ENCODE measurements around the gene CACNG1.

Gene CACNG1

GRCh38 chr17:67071595-67071994 is 27.2 kb downstream of the CACNG1 start:
- Histone ChIP-seq H3K9ac (ENCODE audit: low read length) (no peak overlapping the region), H2BK15ac (ENCODE audit: low read depth, poor library complexity, severe bottlenecking) (no peak overlapping the region), H3K4me2 (ENCODE audit: low read length, poor library complexity, severe bottlenecking) (no peak overlapping the region), H3K14ac (ENCODE audit: low read length in 2 of 2) (no peak overlapping the region), H3K23ac (ENCODE audit: low read length in 2 of 2) (no peak overlapping the region), H4K8ac (ENCODE audit: low read length) (no peak overlapping the region), H2BK120ac (ENCODE audit: low read depth, low read length) (no peak overlapping the region), H3K18ac (ENCODE audit: low read depth in 1 of 2, low read length in 2 of 2) (no peak overlapping the region), H3K9me3 (ENCODE audit: control insufficient read depth, low read length) (no peaks in the 10 kb centered on the region), H3K36me3 (ENCODE audit: control insufficient read depth in 1 of 2, insufficient read depth in 2 of 2, low read depth in 1 of 2, low read length in 2 of 2) (peaks cover 5 to 33% of the 10 kb centered on the region in 2 experiments), H2AFZ (ENCODE audit: low read depth, low read length) (no peak overlapping the region), H2BK12ac (ENCODE audit: low read length in 2 of 2) (no peak overlapping the region), H3K4me3 (ENCODE audit: insufficient read depth in 1 of 2, low read depth in 1 of 2, low read length in 2 of 2) (no peak overlapping the region), H2AK5ac (ENCODE audit: low read length, severe bottlenecking) (no peak overlapping the region), H3K79me1 (replicated peaks; ENCODE audit: low read length, poor library complexity, severe bottlenecking) (peaks cover 10% of the 10 kb centered on the region), H3K27me3 (ENCODE audit: control insufficient read depth in 1 of 2, insufficient read depth in 1 of 2, low read length in 2 of 2) (no peaks in the 10 kb centered on the region), H3K4ac (ENCODE audit: low read depth in 1 of 2, low read length in 2 of 2) (no peak overlapping the region), H4K91ac (ENCODE audit: low read length) (no peak overlapping the region), H3K4me1 (ENCODE audit: control insufficient read depth, insufficient read depth, low read depth, low read length) (no peaks in the 10 kb centered on the region), H3K27ac (ENCODE audit: low read length, poor library complexity, severe bottlenecking) (no peak overlapping the region), H2BK5ac (ENCODE audit: low read depth, low read length, poor library complexity, severe bottlenecking) (no peak overlapping the region)
- no peak for DNase-seq

DNA sequence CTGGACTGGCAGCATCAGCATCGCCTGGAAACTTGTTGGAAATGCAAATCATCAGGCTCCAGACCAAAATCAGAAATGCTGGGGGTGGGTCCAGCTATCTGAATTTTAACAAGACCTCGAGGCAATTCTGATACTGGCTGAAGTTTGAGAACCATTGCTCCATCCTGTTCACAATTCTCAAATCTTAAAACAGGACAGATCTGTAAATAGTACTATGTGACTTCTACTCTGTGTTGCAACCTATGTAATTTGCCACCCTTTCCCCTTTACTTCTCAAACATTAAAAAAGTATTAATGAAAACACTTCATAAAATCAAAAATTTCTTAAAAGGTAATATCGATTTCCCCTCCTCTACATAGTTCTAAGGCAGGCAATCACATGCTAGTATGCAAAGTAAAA is 28.5 kb downstream of the CACNG1 start:
- no peak overlapping the region for H2BK120ac ChIP-seq (ENCODE audit: low read depth, low read length)
- H2AFZ ChIP-seq (ENCODE audit: low read depth, low read length) = no peak overlapping the region
- H3K4me3 ChIP-seq (ENCODE audit: insufficient read depth in 1 of 2, low read depth in 1 of 2, low read length in 2 of 2) = no peak overlapping the region
- H3K79me1 ChIP-seq (replicated peaks; ENCODE audit: low read length, poor library complexity, severe bottlenecking) = peaks cover 10% of the 10 kb centered on the region
- 90% methylated on average over 2 of the region's 3 CpGs for WGBS
- DNase-seq = no peak
- no peak overlapping the region for H2BK12ac ChIP-seq (ENCODE audit: low read length in 2 of 2)
- H3K14ac ChIP-seq (ENCODE audit: low read length in 2 of 2) = no peak overlapping the region
- H3K27me3 ChIP-seq (ENCODE audit: control insufficient read depth in 1 of 2, insufficient read depth in 1 of 2, low read length in 2 of 2) = no peaks in the 10 kb centered on the region
- no peak overlapping the region for H3K4ac ChIP-seq (ENCODE audit: low read depth in 1 of 2, low read length in 2 of 2)
- H4K8ac ChIP-seq (ENCODE audit: low read length) = no peak overlapping the region
- H3K9me3 ChIP-seq (ENCODE audit: control insufficient read depth, low read length) = no peaks in the 10 kb centered on the region
- H3K23ac ChIP-seq (ENCODE audit: low read length in 2 of 2) = no peak overlapping the region
- H2BK5ac ChIP-seq (ENCODE audit: low read depth, low read length, poor library complexity, severe bottlenecking) = no peak overlapping the region
- H3K18ac ChIP-seq (ENCODE audit: low read depth in 1 of 2, low read length in 2 of 2) = no peak overlapping the region
- no peak overlapping the region for H2BK15ac ChIP-seq (ENCODE audit: low read depth, poor library complexity, severe bottlenecking)
- H3K36me3 ChIP-seq (ENCODE audit: control insufficient read depth in 1 of 2, insufficient read depth in 2 of 2, low read depth in 1 of 2, low read length in 2 of 2) = peaks cover 5 to 38% of the 10 kb centered on the region in 2 experiments
- no peak overlapping the region for H3K4me2 ChIP-seq (ENCODE audit: low read length, poor library complexity, severe bottlenecking)
- H3K4me1 ChIP-seq (ENCODE audit: control insufficient read depth, insufficient read depth, low read depth, low read length) = no peaks in the 10 kb centered on the region
- no peak overlapping the region for H4K91ac ChIP-seq (ENCODE audit: low read length)
- H3K27ac ChIP-seq (ENCODE audit: low read length, poor library complexity, severe bottlenecking) = no peak overlapping the region
- no peak overlapping the region for H3K9ac ChIP-seq (ENCODE audit: low read length)
- no peak overlapping the region for H2AK5ac ChIP-seq (ENCODE audit: low read length, severe bottlenecking)

DNA sequence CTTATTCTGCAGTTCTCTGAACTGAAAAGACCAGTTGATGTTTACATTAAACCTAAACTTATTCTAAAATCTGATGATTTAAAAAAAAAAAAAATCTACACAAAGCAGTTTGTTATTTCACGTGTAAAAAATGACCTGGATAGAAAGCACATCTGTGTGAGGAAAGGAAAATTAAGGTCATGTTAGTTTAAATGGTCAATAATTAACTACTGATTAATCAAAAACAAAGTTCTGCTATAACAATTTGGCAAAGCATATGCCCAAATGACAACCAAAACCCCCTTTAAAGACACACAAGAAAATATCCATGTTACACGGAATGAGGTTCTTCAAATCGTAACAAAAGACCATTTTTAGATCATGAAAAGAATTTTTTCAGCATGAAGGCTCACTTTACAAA is 30.4 kb downstream of the CACNG1 start:
- DNase-seq = no peak

GRCh38 chr17:67076290-67076689 is 31.9 kb downstream of the CACNG1 start:
- no peak overlapping the region for H4K8ac ChIP-seq (ENCODE audit: low read length)
- H3K27me3 ChIP-seq (ENCODE audit: control insufficient read depth in 1 of 2, insufficient read depth in 1 of 2, low read length in 2 of 2) = no peaks in the 10 kb centered on the region
- H2AFZ ChIP-seq (ENCODE audit: low read depth, low read length) = no peak overlapping the region
- peaks cover 8 to 59% of the 10 kb centered on the region in 2 experiments for H3K36me3 ChIP-seq (ENCODE audit: control insufficient read depth in 1 of 2, insufficient read depth in 2 of 2, low read depth in 1 of 2, low read length in 2 of 2)
- H3K4me1 ChIP-seq (ENCODE audit: control insufficient read depth, insufficient read depth, low read depth, low read length) = peaks cover 3% of the 10 kb centered on the region
- no peak overlapping the region for H2BK120ac ChIP-seq (ENCODE audit: low read depth, low read length)
- no peak for DNase-seq
- no peak overlapping the region for H3K18ac ChIP-seq (ENCODE audit: low read depth in 1 of 2, low read length in 2 of 2)
- peaks cover 15% of the 10 kb centered on the region for H3K79me1 ChIP-seq (replicated peaks; ENCODE audit: low read length, poor library complexity, severe bottlenecking)
- H3K4ac ChIP-seq (ENCODE audit: low read depth in 1 of 2, low read length in 2 of 2) = no peak overlapping the region
- H2AK5ac ChIP-seq (ENCODE audit: low read length, severe bottlenecking) = no peak overlapping the region
- H2BK12ac ChIP-seq (ENCODE audit: low read length in 2 of 2) = no peak overlapping the region
- 88% methylated on average over 6 of the region's 7 CpGs for WGBS
- H3K4me2 ChIP-seq (ENCODE audit: low read length, poor library complexity, severe bottlenecking) = no peak overlapping the region
- H3K14ac ChIP-seq (ENCODE audit: low read length in 2 of 2) = no peak overlapping the region
- H3K9me3 ChIP-seq (ENCODE audit: control insufficient read depth, low read length) = no peaks in the 10 kb centered on the region
- H3K27ac ChIP-seq (ENCODE audit: low read length, poor library complexity, severe bottlenecking) = peak overlapping the region; percentile 89
- no peak overlapping the region for H3K4me3 ChIP-seq (ENCODE audit: insufficient read depth in 1 of 2, low read depth in 1 of 2, low read length in 2 of 2)
- H3K9ac ChIP-seq (ENCODE audit: low read length) = no peak overlapping the region
- H4K91ac ChIP-seq (ENCODE audit: low read length) = no peak overlapping the region
- H2BK5ac ChIP-seq (ENCODE audit: low read depth, low read length, poor library complexity, severe bottlenecking) = no peak overlapping the region
- no peak overlapping the region for H2BK15ac ChIP-seq (ENCODE audit: low read depth, poor library complexity, severe bottlenecking)
- H3K23ac ChIP-seq (ENCODE audit: low read length in 2 of 2) = no peak overlapping the region

More for the DNA sequence above, 30.4 kb downstream of the CACNG1 start:
- peaks cover 8 to 53% of the 10 kb centered on the region in 2 experiments for H3K36me3 ChIP-seq (ENCODE audit: control insufficient read depth in 1 of 2, insufficient read depth in 2 of 2, low read depth in 1 of 2, low read length in 2 of 2)
- H3K9me3 ChIP-seq (ENCODE audit: control insufficient read depth, low read length) = no peaks in the 10 kb centered on the region
- H3K14ac ChIP-seq (ENCODE audit: low read length in 2 of 2) = no peak overlapping the region
- no peak overlapping the region for H3K23ac ChIP-seq (ENCODE audit: low read length in 2 of 2)
- no peak overlapping the region for H3K18ac ChIP-seq (ENCODE audit: low read depth in 1 of 2, low read length in 2 of 2)
- no peaks in the 10 kb centered on the region for H3K27me3 ChIP-seq (ENCODE audit: control insufficient read depth in 1 of 2, insufficient read depth in 1 of 2, low read length in 2 of 2)
- peaks cover 3% of the 10 kb centered on the region for H3K4me1 ChIP-seq (ENCODE audit: control insufficient read depth, insufficient read depth, low read depth, low read length)
- H3K4me2 ChIP-seq (ENCODE audit: low read length, poor library complexity, severe bottlenecking) = no peak overlapping the region
- H3K9ac ChIP-seq (ENCODE audit: low read length) = no peak overlapping the region
- H4K8ac ChIP-seq (ENCODE audit: low read length) = no peak overlapping the region
- no peak overlapping the region for H2BK15ac ChIP-seq (ENCODE audit: low read depth, poor library complexity, severe bottlenecking)
- no peak overlapping the region for H2AFZ ChIP-seq (ENCODE audit: low read depth, low read length)
- H3K27ac ChIP-seq (ENCODE audit: low read length, poor library complexity, severe bottlenecking) = no peak overlapping the region
- peaks cover 13% of the 10 kb centered on the region for H3K79me1 ChIP-seq (replicated peaks; ENCODE audit: low read length, poor library complexity, severe bottlenecking)
- no peak overlapping the region for H3K4me3 ChIP-seq (ENCODE audit: insufficient read depth in 1 of 2, low read depth in 1 of 2, low read length in 2 of 2)
- H4K91ac ChIP-seq (ENCODE audit: low read length) = no peak overlapping the region
- no peak overlapping the region for H2BK12ac ChIP-seq (ENCODE audit: low read length in 2 of 2)
- WGBS = 98% methylated on average over 2 of the region's 3 CpGs
- H2BK120ac ChIP-seq (ENCODE audit: low read depth, low read length) = no peak overlapping the region
- no peak overlapping the region for H2AK5ac ChIP-seq (ENCODE audit: low read length, severe bottlenecking)
- no peak overlapping the region for H2BK5ac ChIP-seq (ENCODE audit: low read depth, low read length, poor library complexity, severe bottlenecking)
- no peak overlapping the region for H3K4ac ChIP-seq (ENCODE audit: low read depth in 1 of 2, low read length in 2 of 2)
